ENCODE data around the gene ATP13A4. TPM values are rescaled to one million over a fixed set of nuclear protein-coding genes. Genes with fewer than 3 reads are reported as not detected.

The ATP13A4 gene
- total and polyA plus RNA-seq, 2 of the 8 experiments (the other 6 are each of a cell fraction or from before 2014, with no cell fraction given), result 0.12 TPM; not detected in 1

DNA sequence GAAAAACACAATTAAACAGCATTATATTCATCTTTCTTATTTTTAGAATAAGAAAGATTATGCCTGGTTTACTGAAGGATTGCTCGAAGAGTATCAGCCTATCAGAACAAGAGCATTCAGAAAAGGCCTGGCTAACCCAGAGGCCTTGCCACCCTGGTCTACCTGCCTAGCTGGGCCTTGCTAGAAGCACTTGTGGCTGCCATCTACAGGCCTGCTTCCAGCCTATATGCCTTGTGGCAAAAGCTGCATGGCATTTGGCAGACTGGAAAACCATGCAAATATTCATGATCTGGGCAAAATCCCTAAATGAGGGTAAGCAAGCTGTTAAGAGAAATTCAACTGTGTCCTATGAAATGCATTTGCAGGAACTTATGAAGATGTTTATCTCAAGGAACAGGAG lies 9.3 kb upstream of the ATP13A4 start:
- CTCF ChIA-PET (ENCODE audit: partially characterized antibody), result interaction anchor here (0.9 to 3.3 kb wide), 15 partner anchors 9 to 752 kb away, joined by 3 to 30 read pairs (median 4); no protein-coding TSS in a partner anchor
- Histone ChIP-seq H3K27me3 (replicated peaks in 1 of 4; ENCODE audit: control insufficient read depth in 3 of 4, extremely low read depth in 1 of 4, insufficient read depth in 3 of 4, low read length in 3 of 4) (no peaks in the 10 kb centered on the region), H3K18ac (ENCODE audit: extremely low read depth, low read length) (no peak overlapping the region), H4K8ac (ENCODE audit: extremely low read depth, insufficient read depth, low read length) (no peak overlapping the region), H3K79me1 (ENCODE audit: low read depth, low read length) (no peaks in the 10 kb centered on the region), H3K4me2 (ENCODE audit: insufficient read depth in 1 of 2, low read depth in 2 of 2, low read length in 2 of 2) (no peak overlapping the region), H2AK5ac (ENCODE audit: low read depth, low read length) (no peak overlapping the region), H2BK120ac (replicated peaks; ENCODE audit: low read depth, low read length) (no peak overlapping the region), H3K4me3 (ENCODE audit: extremely low read depth in 1 of 4, insufficient read depth in 2 of 4, low read depth in 3 of 4, low read length in 4 of 4) (no peak overlapping the region), H4K5ac (ENCODE audit: insufficient read length, low read depth, low read length) (no peak overlapping the region), H3K4ac (replicated peaks; ENCODE audit: insufficient read length, low read depth, low read length) (no peak overlapping the region), H4K20me1 (replicated peaks in 1 of 2; ENCODE audit: control insufficient read depth in 1 of 2, insufficient read depth in 2 of 2, low read length in 2 of 2) (no peaks in the 10 kb centered on the region), H2BK15ac (ENCODE audit: low read length) (no peak overlapping the region), H3K36me3 (ENCODE audit: control insufficient read depth in 2 of 4, insufficient read depth in 4 of 4, low read length in 3 of 4) (no peaks in the 10 kb centered on the region), H2BK5ac (ENCODE audit: low read depth, low read length) (no peak overlapping the region), H4K91ac (replicated peaks; ENCODE audit: insufficient read length, low read length) (no peak overlapping the region), H3K56ac (replicated peaks; ENCODE audit: insufficient read length, low read depth, low read length) (no peak overlapping the region), H2BK12ac (ENCODE audit: low read depth, low read length) (no peak overlapping the region), H3K23ac (ENCODE audit: insufficient read length) (no peak overlapping the region), H3K27ac (ENCODE audit: low read depth, low read length) (no peak overlapping the region), H3K4me1 (replicated peaks in 1 of 4; ENCODE audit: control insufficient read depth in 3 of 4, insufficient read depth in 4 of 4, low read length in 3 of 4) (no peaks in the 10 kb centered on the region), H3K79me2 (ENCODE audit: control insufficient read depth in 1 of 2, insufficient read depth in 2 of 2, low read length in 2 of 2) (no peaks in the 10 kb centered on the region), H3K9ac (replicated peaks in 1 of 4; ENCODE audit: extremely low read depth in 1 of 4, low read depth in 3 of 4, low read length in 3 of 4) (no peak overlapping the region), H2BK20ac (ENCODE audit: low read length) (no peak overlapping the region), H3K14ac (ENCODE audit: insufficient read length) (no peak overlapping the region), H3K23me2 (ENCODE audit: low read depth, low read length) (no peaks in the 10 kb centered on the region), H2AFZ (ENCODE audit: low read length) (no peak overlapping the region), H3K9me3 (ENCODE audit: insufficient read depth in 2 of 2, low read depth in 1 of 2, low read length in 1 of 2) (no peaks in the 10 kb centered on the region)
- POLR2A ChIA-PET (ENCODE audit: partially characterized antibody), result no interaction called here
- WGBS, 2 experiments (ENCODE audit: extremely low coverage in 1 of 2, insufficient coverage in 1 of 2, insufficient read length in 1 of 2, insufficient replicate concordance in 2 of 2, low coverage in 1 of 2, low lambda C conversion rate in 2 of 2, missing lambda C conversion rate in 1 of 2), result 78% methylated on average over 1 of the region's 1 CpG; no CpG with 5 or more reads in 1 of the 2 experiments
- FAIRE-seq, result peak; percentile 62
- no peak for DNase-seq (ENCODE audit: low read depth in 1 of 2, low spot score in 2 of 2)
- TF ChIP-seq GABPA (IDR thresholded peaks at IDR 0.05; ENCODE audit: borderline replicate concordance, insufficient read depth, low read length), result no peak
- TF ChIP-seq POLR2AphosphoS5 (IDR thresholded peaks at IDR 0.05; ENCODE audit: low read depth, low read length), result no peak
- TF ChIP-seq TAF1 (IDR thresholded peaks at IDR 0.05; ENCODE audit: low read depth, low read length), result no peak
- TF ChIP-seq SIRT6 (IDR thresholded peaks at IDR 0.05; ENCODE audit: low read length), result no peak
- TF ChIP-seq SAP30 (IDR thresholded peaks at IDR 0.05; ENCODE audit: insufficient read depth, insufficient replicate concordance, low read length), result no peak
- TF ChIP-seq, protein P1, sequence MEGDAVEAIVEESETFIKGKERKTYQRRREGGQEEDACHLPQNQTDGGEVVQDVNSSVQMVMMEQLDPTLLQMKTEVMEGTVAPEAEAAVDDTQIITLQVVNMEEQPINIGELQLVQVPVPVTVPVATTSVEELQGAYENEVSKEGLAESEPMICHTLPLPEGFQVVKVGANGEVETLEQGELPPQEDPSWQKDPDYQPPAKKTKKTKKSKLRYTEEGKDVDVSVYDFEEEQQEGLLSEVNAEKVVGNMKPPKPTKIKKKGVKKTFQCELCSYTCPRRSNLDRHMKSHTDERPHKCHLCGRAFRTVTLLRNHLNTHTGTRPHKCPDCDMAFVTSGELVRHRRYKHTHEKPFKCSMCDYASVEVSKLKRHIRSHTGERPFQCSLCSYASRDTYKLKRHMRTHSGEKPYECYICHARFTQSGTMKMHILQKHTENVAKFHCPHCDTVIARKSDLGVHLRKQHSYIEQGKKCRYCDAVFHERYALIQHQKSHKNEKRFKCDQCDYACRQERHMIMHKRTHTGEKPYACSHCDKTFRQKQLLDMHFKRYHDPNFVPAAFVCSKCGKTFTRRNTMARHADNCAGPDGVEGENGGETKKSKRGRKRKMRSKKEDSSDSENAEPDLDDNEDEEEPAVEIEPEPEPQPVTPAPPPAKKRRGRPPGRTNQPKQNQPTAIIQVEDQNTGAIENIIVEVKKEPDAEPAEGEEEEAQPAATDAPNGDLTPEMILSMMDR (IDR thresholded peaks at IDR 0.05; ENCODE audit: control extremely low read depth in 1 of 3, insufficient read depth in 1 of 3, low read depth in 1 of 3, low read length in 3 of 3), result peak; percentile 67 to 70 (median 68)
- no peak for TF ChIP-seq CREB1 (IDR thresholded peaks at IDR 0.05)
- peak; percentile 69 to 74 for TF ChIP-seq RAD21 (IDR thresholded peaks at IDR 0.05 in 1 of 2, conservative IDR thresholded peaks at IDR 0.05 in 1 of 2; ENCODE audit: low read depth in 2 of 2, low read length in 2 of 2)
- no peak for TF ChIP-seq KDM4A (IDR thresholded peaks at IDR 0.05; ENCODE audit: low read depth, low read length, severe bottlenecking)
- TF ChIP-seq SP2 (IDR thresholded peaks at IDR 0.05; ENCODE audit: low read length), result no peak
- no peak for TF ChIP-seq PHF8 (conservative IDR thresholded peaks at IDR 0.05; ENCODE audit: low read depth, low read length)
- TF ChIP-seq RXRA (IDR thresholded peaks at IDR 0.05; ENCODE audit: insufficient read depth, low read depth, low read length), result no peak
